Neural crest cell (in vitro differentiated cells): ENCODE results near the gene GABBR1. TPM values are rescaled to one million over a fixed set of nuclear protein-coding genes. Genes with fewer than 3 reads are reported as not detected.

Experiments
- DNase-seq: peaks from one replicate; pipeline ENCODE4 v3.0.0; 2021; ENCODE audit warnings: low read depth, mixed read lengths, low spot score
- H3K27ac Mint-ChIP-seq: one replicate; pipeline ENCODE4 v1.8.0; 2021; ENCODE audit warnings: mild to moderate bottlenecking, mixed read lengths; ENCODE audit not compliant: unreplicated experiment
- H3K27me3 Mint-ChIP-seq: 2 replicates; pipeline ENCODE4 v1.8.0; 2021; ENCODE audit warnings: low read depth, mild to moderate bottlenecking, mixed read lengths
- H3K36me3 Mint-ChIP-seq: 2 replicates; pipeline ENCODE4 v1.8.0; 2021; ENCODE audit warnings: low read depth, mild to moderate bottlenecking, mixed read lengths
- H3K4me1 Mint-ChIP-seq: 2 replicates; pipeline ENCODE4 v1.8.0; 2021; ENCODE audit warnings: mixed read lengths
- H3K4me3 Mint-ChIP-seq: one replicate; pipeline ENCODE4 v1.8.0; 2021; ENCODE audit warnings: mild to moderate bottlenecking, mixed read lengths
- H3K9me3 Mint-ChIP-seq: 2 replicates; pipeline ENCODE4 v1.8.0; 2021; ENCODE audit warnings: mixed read lengths
- total RNA-seq: library from RNA; stranded (reverse); gene quantifications from 2 replicates; pipeline ENCODE4 v1.2.1, GENCODE V29; 2021
- TF ChIP-seq, protein P1 (sequence below): fragments of 200-600 bp; sonication (generic); conservative IDR thresholded peaks from 2 replicates; pipeline ENCODE4 v1.5.0; 2021; ENCODE audit warnings: antibody characterized with exemption, mild to moderate bottlenecking

Gene GABBR1
- total RNA-seq, 1 donor from 2014 or later, result 79.7 TPM

DNA sequence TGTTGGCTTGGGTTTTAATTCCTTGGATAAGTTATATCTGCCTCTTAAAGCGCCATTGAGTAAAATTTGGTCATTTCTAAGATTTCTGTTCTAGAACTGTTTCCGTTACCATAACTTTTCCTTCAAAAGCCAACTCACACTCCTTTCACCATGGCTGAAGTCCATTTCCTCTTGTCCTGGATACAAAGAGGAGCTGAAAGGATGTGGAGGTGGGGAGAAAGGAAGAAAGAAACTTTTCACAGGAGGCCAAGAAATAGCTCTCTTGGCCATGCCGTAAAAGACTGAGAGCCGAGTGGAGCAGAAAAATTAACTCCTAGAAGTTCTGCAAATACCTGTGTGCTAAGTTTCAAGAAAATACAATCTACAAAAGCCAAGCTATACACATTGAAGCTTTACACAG, 21.6 kb downstream of the GABBR1 start:
- no peak overlapping the region for H3K4me3 Mint-ChIP-seq
- TF ChIP-seq, protein P1, sequence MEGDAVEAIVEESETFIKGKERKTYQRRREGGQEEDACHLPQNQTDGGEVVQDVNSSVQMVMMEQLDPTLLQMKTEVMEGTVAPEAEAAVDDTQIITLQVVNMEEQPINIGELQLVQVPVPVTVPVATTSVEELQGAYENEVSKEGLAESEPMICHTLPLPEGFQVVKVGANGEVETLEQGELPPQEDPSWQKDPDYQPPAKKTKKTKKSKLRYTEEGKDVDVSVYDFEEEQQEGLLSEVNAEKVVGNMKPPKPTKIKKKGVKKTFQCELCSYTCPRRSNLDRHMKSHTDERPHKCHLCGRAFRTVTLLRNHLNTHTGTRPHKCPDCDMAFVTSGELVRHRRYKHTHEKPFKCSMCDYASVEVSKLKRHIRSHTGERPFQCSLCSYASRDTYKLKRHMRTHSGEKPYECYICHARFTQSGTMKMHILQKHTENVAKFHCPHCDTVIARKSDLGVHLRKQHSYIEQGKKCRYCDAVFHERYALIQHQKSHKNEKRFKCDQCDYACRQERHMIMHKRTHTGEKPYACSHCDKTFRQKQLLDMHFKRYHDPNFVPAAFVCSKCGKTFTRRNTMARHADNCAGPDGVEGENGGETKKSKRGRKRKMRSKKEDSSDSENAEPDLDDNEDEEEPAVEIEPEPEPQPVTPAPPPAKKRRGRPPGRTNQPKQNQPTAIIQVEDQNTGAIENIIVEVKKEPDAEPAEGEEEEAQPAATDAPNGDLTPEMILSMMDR, result no peak
- no peaks in the 10 kb centered on the region for H3K9me3 Mint-ChIP-seq
- no peak for DNase-seq
- H3K4me1 Mint-ChIP-seq, result peaks cover 26% of the 10 kb centered on the region
- H3K36me3 Mint-ChIP-seq, result peaks cover 49% of the 10 kb centered on the region
- H3K27ac Mint-ChIP-seq, result peak overlapping the region; percentile 17
- no peaks in the 10 kb centered on the region for H3K27me3 Mint-ChIP-seq

DNA sequence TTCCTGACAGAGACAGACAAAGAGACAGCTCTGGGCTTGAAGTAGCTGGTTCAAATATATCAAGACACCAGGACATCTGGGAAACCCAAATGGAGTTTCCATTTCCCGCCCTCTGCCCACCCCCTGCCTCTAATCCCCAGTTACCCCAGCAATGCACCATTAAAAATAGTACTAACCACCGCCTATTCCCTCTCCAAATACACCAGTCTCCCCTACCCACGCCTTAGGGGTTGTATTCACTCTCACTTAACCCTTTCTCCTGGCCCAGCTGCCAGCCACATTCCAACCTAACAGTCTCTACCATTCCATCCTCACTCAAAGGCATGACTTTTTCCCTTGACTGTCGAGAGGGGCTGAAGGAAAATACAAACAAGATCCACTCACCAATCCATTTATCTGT, 22.4 kb downstream of the GABBR1 start:
- no peak for DNase-seq
- TF ChIP-seq, protein P1, result no peak
- Mint-ChIP-seq H3K4me1 (peaks cover 26% of the 10 kb centered on the region), H3K9me3 (no peaks in the 10 kb centered on the region), H3K36me3 (peaks cover 53% of the 10 kb centered on the region), H3K27me3 (no peaks in the 10 kb centered on the region), H3K27ac (peak overlapping the region; percentile 53), H3K4me3 (no peak overlapping the region)

DNA sequence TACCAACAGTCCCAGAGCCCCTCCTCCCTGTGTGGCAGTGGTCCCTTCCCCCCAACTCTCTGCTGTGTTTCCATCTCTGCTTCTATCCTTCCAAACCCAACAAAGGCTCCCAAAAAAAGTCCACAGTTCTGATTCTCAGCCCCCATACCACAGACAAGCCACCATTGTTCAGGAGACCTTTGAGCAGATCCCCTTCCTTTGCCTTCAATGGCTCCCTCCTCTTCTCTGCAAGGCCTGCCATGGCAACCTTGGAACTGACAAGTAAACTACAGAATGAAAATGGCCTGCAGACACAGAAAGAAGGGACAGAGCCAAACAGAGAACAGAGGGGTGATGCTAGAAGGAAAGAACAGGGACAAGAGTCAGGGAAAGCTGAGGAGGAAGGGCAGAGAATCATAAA, 24.9 kb downstream of the GABBR1 start:
- no peak overlapping the region for H3K4me3 Mint-ChIP-seq
- peaks cover 49% of the 10 kb centered on the region for H3K36me3 Mint-ChIP-seq
- H3K27me3 Mint-ChIP-seq, result no peaks in the 10 kb centered on the region
- peak overlapping the region; percentile 31 for H3K27ac Mint-ChIP-seq
- TF ChIP-seq, protein P1, result no peak
- no peaks in the 10 kb centered on the region for H3K9me3 Mint-ChIP-seq
- no peak for DNase-seq
- peaks cover 28% of the 10 kb centered on the region for H3K4me1 Mint-ChIP-seq

DNA sequence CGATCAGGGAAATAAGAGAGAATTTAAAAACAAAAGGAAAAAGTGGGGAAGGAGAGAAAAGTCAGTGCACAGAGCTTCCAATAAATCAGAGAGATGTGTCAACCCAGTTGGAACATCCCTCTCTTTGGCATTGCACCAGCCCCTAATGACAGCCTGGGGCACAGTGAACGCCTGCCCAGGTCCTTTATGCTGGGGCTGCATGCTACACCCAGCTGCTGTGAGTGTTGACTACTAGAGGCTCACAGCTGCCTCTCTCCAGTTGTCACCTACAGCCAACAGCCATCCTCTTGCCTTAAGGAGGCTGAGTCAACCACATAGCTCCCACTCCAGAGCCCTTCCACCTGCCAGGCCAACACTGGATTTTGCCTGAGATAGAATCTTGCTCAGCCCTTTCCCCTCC, 29.1 kb downstream of the GABBR1 start:
- DNase-seq, result no peak
- TF ChIP-seq, protein P1, result no peak
- no peaks in the 10 kb centered on the region for H3K9me3 Mint-ChIP-seq
- H3K36me3 Mint-ChIP-seq, result peaks cover 31% of the 10 kb centered on the region
- H3K27ac Mint-ChIP-seq, result no peak overlapping the region
- no peaks in the 10 kb centered on the region for H3K27me3 Mint-ChIP-seq
- H3K4me1 Mint-ChIP-seq, result peaks cover 25% of the 10 kb centered on the region
- H3K4me3 Mint-ChIP-seq, result no peak overlapping the region

DNA sequence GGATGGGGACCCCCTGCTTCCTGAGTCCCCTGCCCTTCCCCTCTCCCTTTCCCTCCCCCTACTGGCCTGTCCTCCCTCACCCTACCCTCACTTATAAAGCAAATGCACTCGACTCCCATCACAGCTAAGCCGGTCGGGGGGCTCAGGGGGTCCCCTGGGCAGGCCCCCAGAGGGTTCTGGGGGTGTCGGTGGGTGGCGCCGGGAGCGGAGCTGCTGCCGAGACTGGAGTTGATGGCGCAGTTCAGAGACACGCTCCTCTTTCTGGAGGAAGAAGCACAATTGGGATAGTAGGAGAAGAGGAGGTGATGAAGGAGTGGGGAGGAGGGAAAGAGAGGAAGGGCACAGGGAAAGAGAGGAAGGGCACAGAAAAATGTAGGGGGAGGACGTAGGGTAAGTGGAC, 29.5 kb downstream of the GABBR1 start:
- no peaks in the 10 kb centered on the region for H3K27me3 Mint-ChIP-seq
- H3K27ac Mint-ChIP-seq, result no peak overlapping the region
- H3K36me3 Mint-ChIP-seq, result peaks cover 28% of the 10 kb centered on the region
- H3K4me1 Mint-ChIP-seq, result peaks cover 21% of the 10 kb centered on the region
- DNase-seq, result no peak
- TF ChIP-seq, protein P1, result no peak
- no peak overlapping the region for H3K4me3 Mint-ChIP-seq
- no peaks in the 10 kb centered on the region for H3K9me3 Mint-ChIP-seq
